GM21529 (cell line): ENCODE data around the gene SMYD3.

Experiments
- ATAC-seq: cut with Tn5 transposase; IDR thresholded peaks from one replicate; pipeline ENCODE4 v1.9.1; 2021; ENCODE audit not compliant: unreplicated experiment

Gene SMYD3

DNA sequence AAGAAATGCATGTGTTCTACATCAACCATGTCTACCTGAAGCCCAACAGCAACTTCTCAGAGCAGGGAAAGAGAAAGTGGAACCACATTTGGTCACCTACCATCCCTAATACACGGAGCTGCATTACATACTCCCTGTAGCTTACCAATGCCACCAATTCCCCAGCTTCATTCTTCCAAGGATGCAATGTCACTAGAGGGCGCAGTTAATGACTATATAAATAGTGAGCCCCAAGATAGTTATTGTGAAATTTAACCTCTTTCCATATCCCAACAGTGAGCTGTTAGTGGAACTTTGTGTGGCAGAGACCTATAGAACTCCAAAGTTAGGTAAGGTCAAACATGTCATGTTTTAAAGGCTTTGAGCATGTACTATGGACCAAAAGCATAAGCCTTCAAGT, 618.3 kb downstream of the SMYD3 start:
- ATAC-seq: no peak

DNA sequence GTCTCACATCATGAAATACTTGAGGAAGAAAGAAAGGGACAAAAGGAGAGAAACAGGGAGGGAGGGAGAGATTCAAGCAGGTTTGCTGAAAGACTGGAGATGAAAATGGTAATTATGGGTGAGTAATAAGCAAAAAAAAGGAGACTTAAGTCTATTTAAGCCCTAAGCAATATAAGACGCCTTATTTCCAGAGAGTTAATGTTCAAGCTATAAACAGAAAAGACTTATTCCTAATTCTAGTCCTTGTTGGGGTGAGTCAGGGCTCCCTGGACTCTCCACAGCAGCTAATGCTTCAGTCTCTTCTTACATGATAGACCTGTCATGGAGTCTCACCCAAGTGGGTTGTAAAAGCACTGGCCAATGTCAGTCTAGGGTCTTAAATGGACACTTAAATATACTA, 619.2 kb downstream of the SMYD3 start:
- ATAC-seq: no peak

DNA sequence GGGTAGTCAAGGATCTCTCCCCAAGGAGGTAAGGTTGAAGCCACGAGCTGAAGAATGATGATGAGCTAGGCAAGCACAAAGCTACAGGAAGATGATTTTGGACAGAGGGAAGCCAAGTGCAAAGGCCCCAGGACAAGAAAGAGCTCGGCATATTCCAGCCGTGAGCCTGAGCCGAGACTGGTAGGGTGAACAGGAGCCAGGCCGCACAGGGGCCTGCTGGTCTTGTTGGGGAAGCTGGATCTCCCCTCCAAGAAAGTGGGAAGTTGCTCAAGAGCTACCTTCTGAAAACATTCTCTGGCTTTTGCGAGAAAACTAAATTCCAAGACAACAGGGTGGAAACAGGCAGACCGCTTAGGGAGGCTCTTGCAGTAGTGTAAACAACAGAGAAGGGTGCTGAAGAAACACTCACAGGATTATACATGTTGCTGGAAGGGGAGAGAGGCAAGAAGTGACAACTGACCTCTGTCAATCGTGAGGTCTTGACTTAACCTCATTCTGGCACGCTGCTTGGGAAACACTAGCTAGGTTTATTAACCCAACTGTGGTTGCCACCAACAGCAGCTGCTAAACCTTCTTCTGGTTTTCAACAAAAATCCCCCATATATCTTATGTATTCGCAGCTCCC, 625.2 kb downstream of the SMYD3 start:
- ATAC-seq: no peak

DNA sequence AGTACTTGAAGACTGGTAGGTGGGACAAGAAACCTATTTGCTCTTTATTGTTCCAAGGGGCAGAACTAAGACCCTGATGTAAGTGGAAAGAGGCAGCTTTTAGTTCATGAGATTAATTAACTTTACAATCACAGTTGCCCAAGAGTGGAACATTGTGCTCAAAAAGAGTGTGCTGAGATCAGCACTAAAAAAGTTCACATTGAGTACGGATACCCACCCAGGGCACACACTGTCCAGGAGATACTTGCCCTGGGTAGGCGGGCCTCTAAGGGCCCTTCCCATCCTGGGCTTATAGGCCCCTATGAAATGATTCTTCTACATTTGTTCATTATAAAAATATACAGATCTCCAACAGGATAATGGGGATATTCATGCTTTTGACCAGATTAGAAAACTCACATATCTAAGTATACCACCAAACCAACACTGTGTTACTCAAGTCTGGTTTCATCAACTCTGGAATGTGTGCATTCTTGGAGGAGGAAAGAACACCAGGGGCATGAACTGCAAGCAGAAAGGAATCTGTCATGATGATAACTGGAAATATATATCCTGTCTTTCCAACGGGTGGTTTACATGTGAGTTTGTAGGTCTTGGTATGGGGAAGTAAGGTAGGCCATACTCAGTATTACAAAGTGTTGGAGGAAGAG, 626.2 kb downstream of the SMYD3 start:
- ATAC-seq: no peak

DNA sequence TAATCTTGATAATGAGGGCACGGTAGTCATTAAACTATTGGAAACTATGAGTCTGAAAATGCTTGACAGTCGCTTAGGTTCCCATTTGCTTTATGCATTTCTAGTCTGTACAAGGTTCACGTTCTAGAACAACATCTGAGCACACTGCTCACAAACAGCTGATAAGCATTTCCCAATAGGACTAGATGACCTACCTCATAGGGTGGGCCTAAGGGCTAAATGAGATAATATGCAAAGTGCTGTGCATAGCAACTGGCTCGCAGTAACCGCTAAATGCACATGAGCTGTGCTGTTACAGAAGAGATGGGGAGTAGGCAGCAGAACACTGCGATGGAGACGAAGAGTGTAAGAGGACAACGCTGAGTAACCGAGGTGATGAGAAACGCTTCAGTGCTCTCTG, 628.0 kb downstream of the SMYD3 start:
- no peak for ATAC-seq

DNA sequence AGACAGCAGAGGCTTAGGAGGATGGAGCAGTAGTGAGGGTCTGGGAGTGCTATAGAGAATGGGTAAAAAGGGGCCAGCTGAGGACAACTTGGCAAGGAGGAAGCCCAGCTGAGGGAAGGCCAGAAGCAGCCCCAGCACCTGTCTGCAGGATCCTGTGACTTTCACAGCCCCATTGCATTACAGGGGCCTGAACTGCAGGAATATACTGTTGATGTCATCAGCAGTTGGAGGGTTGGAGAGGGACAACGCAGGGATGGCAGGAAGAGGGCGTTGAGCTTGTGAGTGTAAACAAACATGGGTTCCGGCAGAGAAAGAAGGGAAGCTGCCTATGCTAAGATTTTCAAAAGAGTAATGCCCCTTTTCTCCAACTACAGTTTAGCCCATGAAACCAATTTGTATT, 628.5 kb downstream of the SMYD3 start:
- no peak for ATAC-seq

DNA sequence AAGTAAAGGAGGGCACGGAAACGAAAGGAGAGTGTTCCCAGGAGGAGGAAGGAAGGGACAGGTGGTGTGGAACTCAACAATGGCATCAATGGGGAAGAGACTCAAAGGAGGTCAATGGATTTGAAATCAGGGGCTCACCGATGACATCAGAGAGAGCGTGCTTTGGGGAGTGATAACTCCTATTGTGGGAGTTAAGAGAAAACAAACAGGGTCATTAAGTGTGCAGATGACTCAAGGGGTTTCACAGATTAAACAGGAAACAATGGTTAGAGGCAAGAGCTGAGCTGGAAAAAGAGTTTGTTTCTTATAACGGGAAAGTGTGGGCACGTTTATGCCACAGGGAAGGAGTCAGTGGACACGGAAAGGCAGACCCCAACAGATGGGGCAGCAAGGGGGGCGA, 629.1 kb downstream of the SMYD3 start:
- ATAC-seq: no peak

DNA sequence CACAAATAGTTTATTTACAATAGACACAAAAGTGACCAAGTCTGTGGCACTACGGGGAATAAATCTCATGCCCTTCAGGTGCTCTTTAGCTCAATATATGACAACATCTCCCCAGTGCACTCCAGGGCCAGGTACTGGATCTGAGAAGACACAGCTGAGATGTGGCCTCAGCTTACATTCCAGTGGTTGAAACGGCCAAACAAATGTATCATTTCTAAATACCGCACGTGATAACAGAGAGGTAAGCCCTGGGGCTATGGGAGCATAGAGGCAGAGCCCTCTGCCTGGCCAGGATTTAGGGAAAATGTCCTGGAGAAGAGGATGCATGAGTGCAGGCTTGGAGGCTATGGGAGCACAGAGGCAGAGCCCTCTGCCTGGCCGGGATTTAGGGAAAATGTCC, 630.5 kb downstream of the SMYD3 start:
- no peak for ATAC-seq

DNA sequence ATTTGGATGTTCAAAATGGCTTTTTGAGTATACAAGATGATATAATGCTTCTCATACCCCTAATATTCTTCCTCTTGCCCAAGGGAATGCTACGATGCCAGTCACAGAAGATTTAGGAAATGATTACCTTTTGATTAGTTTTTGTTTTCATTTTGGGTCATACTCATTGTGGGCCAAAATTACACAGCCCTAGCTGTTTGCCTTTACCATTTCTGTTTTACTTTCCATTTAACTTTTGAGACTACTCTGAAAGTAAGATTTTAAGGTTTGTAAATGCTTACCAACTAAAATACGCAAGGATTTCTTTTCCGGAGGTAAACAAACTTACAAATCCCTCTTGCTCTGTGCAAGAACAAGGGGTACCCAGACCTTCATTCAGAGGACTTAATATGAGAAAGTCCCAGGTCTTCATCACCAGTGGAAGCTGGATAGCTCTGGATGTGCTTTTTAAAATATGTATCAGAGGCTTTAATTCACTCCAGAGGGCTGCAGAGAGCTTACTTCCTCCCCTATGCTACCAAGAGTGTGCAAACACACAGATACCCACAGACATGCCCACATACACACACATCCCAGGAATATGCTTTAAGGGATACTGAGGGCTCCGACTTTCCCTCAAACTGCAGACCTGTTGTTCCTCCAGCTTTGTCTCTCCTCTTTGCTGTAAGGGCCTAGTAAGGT, 631.4 kb downstream of the SMYD3 start:
- no peak for ATAC-seq

DNA sequence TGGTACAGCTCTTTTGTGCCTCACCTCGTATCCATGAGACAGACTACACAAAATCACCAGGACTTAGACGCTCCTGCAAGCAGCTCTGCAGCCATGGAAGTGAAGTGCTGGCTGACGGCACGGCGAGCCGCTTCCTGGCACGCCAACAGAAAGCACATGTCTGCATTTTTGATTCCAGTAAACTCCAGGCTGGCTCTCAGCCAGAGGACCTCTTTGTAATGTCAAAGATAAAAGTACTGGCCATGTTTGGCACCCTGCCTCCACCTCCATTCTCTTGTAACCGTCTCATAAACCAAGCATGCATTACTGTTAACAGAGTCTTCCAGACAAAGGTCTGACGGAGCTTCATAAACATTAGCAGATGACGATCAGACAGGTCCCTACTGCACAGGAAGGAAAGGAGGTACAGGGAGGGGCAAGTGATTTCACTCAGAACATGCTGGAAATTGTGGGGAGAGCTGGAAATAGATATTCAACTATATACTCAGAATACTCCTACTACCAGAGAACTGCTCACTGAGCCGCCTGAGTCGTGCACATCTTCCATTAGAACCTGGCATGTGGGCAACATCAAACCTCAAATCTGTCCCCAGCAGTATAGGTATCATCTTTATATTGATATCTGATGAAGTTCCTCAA, 632.0 kb downstream of the SMYD3 start:
- ATAC-seq: no peak

DNA sequence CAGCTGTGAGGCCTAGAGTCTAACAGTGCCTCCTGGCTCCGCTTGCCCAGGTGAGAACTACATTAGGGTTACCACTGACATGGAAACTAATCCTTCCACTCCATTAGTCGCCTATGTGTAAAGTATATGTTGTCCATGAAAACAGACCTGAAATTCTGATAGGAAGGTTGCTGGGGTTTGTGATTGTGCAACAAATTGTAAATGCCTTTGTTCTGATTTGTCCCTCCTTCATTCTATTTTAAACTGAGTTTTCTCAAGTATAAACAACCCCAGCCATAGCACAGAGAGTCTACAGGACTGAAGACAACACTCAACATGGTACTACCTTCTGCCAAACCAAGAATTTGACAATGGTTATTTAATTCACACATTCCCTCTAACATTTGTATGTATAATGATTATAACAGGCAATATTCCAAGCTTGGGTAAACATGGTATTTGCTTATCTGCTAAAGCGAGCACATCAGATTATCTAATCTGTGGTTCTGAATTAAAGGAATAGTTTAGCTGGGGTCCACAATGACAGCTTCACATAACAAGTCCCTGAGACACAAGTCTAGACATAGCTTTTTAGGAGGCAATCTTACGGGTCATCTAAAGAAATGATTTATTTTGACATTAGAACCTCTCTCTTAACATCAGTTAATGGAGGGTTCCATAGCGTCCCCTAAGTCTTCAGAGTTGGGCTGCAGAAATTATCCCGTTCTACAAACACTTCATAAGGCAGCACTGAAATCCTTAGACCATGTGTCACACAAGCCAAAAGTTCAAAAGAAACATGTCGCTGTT, 633.0 kb downstream of the SMYD3 start:
- no peak for ATAC-seq

DNA sequence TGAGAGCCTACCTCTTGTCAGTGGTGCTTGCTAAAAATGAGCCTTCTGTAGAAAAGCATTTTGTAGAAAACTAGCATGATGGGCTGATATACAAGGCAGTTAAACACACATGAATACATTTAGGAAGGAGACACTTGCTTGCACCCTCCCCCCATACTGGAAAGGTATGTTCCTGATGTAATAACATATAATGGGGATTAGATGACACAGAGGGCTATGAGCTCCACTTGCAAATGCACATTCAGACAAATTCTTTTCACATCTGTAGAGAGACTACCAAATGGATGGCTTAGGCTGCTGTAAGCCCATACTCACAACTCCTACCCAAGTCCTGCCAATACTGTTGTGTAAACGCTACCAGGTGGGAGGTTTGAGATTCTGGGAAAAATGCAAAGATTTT, 634.0 kb downstream of the SMYD3 start:
- no peak for ATAC-seq

DNA sequence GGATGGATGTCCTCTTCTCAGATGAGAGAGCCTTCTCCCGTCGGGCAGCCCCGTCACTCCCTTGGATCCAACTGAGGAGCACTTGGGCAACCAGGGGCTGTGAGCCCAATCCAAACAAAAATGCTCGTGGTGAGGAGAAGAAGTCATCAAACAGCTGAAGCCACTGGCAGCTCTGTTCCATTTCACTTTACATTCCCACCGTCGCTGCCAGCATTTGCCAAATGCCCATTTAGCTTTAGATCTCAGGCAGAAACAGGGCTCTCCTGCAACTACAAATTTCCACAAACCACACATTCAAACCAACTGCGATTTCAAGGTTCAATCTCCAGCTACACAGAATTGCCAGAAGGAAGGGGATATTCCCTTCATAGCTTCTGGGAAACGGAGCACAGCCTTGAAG, 634.6 kb downstream of the SMYD3 start:
- ATAC-seq: no peak

DNA sequence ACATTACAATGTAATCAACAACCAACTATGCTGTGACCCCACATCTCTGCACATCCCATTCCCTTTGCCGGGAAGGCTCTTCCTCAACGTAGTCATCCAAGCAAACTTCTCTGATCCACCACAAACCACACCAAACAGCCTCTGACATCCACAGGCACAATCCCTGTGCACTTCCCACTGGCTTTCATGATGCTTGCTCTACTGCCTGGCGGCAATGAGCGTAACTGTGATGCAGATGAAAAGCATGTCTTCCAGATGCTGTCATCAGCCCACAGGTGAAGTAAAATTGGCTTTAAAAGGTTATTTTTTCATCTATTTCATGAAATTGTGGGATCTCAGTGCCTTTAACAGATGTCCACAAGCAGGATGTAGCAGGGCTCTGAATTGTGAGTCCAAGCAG, 635.2 kb downstream of the SMYD3 start:
- no peak for ATAC-seq

DNA sequence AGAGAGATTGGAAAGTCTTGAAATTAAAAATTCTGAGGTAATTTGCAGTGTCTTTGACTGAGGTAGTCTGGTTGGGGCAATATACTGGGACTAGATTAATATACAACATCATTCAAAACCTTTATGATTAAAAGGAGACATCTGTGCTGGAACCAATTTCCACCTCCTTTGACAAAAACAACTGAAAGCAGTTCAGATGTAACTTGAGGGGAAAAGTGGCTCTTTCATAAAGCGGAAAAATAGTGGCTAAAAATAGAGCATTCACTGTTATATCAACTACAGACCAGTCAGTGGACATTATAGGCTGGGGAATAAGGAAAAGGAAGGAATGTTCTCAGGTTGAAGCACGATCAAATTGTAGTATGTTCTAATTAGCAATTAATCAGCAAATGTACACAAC, 635.9 kb downstream of the SMYD3 start:
- no peak for ATAC-seq

DNA sequence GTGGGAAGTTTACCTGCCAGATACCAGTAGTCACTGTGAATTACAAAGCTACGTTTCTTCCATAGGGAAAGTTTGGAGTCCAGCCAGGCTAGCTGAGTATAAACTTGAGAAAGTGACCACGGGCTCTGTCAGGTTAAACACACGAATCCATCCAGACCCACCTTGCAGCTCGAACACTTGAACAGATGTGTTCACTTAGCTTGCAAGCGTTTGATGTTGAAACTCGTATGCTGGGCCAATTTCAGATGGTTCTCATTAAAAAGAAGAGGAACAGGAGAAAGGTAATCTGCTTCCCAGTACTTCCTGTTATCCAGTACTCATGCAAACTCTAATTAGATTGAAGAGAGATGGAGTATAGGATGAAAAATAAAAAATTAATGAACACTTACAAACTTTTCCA, 636.4 kb downstream of the SMYD3 start:
- no peak for ATAC-seq

DNA sequence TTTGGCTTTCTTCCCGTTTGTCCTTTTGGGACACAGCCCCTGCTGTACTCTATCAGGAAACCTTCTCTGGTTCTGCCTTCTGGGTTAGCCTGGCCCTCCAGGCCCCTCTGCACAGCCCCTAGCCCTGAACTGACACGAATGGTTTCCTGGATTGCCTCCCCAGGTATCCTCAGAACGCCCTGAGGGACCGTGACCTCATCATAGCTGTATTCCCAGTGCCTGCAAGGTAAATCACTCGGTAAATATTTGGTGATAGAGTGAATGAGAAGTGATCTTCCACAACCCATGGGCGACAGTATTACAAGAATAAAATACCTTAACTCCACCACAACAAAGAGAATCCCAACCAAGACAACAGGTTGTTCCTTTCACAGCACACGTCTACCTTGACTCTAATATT, 637.2 kb downstream of the SMYD3 start:
- no peak for ATAC-seq

DNA sequence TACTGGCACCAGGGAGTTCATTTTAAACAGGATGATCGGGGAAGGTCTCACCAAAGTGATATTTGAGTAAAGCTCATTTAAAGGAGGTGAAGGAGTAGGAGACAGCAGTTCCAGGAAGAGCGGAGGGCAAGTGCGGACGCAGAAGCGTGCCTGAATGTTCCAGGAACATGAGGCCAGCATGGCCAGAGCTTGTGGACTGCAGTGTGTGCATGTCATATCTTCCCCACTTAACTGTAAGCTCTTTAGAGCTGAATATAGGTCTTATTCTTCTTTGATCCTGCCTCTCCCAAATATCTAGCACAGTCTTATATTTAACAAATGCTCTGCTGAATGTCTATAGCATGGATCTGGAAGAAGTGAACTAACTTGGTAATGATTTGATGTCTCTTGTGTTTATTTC, 639.3 kb downstream of the SMYD3 start:
- no peak for ATAC-seq

DNA sequence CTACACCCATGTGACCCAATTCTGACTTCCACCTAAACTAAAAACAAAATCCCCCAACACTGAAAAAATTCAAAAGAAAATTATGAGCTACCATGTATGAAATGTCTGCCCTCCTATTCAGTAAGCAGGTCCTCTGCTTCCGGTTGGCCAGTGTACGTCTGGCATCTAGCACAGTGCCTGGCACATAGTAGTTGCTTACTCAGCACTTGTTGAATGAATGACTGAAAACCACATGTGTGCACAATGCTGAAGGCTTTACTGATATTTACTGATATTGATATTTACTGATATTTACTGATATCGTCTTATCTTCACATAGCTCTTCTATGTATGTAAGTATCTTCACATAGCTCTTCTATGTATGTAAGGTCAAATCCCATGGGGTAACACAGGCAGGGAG, 642.2 kb downstream of the SMYD3 start:
- ATAC-seq: no peak

DNA sequence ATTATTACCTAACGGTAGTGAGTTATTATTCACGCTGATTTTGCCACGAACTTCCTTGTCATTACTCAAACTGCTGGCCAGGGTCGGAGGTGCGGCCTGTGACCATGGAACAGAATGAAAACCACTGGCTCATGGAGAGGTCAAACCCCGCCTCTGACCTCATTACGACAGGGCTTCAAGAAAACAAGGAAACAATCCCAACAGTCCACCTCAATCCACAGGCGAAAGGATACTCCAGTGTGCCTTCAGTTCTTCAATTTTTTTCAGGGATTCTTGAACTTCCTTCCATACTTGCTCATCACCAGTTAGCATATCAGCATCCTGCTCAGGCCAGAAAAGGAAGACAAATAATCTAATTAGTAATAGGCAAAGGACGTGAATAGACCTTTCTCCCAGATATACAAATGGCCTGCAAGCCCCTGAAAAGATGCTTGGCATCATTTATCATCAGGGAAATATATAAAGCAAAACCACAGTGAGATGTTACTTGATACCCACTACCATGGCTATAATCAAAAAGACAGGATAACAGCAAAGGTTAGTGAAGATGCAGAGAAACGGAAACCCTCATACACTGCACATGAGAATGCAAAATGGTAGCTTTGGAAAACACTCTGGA, 643.4 kb downstream of the SMYD3 start:
- ATAC-seq: no peak
